ENCODE measurements around the gene TDG. TPM values are rescaled to one million over a fixed set of nuclear protein-coding genes. Genes with fewer than 3 reads are reported as not detected.
"Not testable (repeated sequence)": the region's sequence is repeated elsewhere in the genome, so short reads cannot be mapped to it uniquely, and the experiment has no call there.

Gene TDG
- total RNA-seq, 2 donors from 2014 or later: 10.2 to 13.7 TPM

DNA sequence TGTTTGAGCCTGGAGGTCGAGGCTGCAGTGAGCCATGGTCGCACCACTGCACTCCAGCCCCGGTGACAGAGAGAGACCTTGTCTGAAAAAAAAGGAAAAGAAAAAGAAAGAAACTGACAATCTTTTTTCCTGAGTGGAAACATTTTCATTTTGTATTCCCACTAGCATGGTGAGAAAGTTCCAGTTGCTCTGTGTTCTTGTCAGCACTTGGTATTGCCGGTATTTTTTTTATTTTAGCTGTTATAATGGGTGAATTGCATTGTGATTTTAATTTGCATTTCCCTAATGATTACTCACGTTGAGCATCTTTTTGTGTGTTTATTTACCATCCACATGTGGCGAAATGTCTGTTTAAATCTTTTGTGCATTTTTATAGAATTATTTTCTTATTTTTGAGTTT lies 58.7 kb downstream of the TDG start:
- no peak for DNase-seq (ENCODE audit: low spot score)
- no peaks in the 10 kb centered on the region for H3K36me3 ChIP-seq
- H3K27me3 ChIP-seq: no peaks in the 10 kb centered on the region
- H3K4me1 ChIP-seq: peaks cover 0 to 6% of the 10 kb centered on the region in 2 donors
- no peak overlapping the region for H3K4me3 ChIP-seq
- H3K9me3 ChIP-seq: peaks cover 0 to 4% of the 10 kb centered on the region in 2 donors
- TF ChIP-seq, protein P1, sequence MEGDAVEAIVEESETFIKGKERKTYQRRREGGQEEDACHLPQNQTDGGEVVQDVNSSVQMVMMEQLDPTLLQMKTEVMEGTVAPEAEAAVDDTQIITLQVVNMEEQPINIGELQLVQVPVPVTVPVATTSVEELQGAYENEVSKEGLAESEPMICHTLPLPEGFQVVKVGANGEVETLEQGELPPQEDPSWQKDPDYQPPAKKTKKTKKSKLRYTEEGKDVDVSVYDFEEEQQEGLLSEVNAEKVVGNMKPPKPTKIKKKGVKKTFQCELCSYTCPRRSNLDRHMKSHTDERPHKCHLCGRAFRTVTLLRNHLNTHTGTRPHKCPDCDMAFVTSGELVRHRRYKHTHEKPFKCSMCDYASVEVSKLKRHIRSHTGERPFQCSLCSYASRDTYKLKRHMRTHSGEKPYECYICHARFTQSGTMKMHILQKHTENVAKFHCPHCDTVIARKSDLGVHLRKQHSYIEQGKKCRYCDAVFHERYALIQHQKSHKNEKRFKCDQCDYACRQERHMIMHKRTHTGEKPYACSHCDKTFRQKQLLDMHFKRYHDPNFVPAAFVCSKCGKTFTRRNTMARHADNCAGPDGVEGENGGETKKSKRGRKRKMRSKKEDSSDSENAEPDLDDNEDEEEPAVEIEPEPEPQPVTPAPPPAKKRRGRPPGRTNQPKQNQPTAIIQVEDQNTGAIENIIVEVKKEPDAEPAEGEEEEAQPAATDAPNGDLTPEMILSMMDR (IDR thresholded peaks at IDR 0.05): no peak
- no peak overlapping the region for H3K27ac ChIP-seq

DNA sequence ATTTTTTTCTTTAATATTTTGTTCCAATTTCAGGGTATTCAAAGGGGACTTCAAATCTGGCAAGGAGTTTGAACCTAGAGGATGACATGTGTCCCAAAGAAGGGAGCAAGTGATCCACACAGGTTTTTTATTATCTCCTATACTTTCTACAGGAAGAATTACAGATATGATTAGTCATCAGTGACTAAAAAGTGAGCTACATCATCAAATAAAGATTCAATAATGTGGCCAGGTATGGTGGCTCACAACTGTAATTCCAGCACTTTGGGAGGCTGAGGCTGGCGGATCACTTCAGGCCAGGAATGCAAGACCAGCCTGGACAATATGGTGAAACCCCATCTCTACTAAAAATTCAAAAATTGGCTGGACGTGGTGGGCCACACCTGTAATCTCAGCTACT lies 60.1 kb downstream of the TDG start:
- no peak overlapping the region for H3K27ac ChIP-seq
- no peak overlapping the region for H3K4me3 ChIP-seq
- H3K4me1 ChIP-seq: peaks cover 0 to 6% of the 10 kb centered on the region in 2 donors
- no peak for DNase-seq (ENCODE audit: low spot score)
- TF ChIP-seq, protein P1 (IDR thresholded peaks at IDR 0.05): no peak
- H3K9me3 ChIP-seq: peaks cover 0 to 4% of the 10 kb centered on the region in 2 donors
- H3K36me3 ChIP-seq: no peaks in the 10 kb centered on the region
- no peaks in the 10 kb centered on the region for H3K27me3 ChIP-seq

DNA sequence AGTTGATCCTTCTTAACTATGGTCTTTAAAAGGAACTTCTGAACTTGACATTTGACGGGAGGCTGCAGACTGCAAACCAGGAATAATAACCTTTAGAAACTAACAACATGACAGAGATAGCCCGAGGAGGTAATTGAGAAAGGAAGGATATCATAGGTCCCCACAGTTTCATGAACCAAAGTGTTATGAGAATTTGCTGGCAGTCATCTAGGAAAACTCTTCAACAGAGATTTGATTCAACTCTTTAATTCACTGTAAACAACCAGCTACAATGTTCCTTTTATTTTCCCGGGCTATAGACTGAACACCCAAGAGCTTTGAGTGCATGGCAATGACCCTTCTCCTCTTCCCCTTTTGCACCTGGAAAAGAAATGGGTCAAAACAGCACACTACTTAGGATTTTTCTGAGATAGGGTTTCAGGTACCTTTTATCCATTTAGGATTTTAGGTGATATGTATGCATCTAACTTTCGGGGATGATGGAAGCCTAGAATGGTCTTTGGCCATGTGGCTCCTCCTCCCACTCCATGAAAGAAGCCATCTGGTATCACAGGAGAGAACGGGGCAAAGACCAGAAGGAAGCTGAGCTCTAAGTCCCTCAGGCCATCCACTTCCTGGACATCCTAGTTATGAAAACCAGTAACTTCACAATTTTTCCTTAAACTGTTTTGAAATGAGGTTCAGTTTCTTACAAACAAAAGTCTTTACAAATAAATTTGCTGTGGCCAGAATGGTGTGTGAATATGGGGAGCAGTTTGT lies 61.3 kb downstream of the TDG start:
- TF ChIP-seq, protein P1 (IDR thresholded peaks at IDR 0.05): no peak
- H3K27me3 ChIP-seq: no peaks in the 10 kb centered on the region
- no peak for DNase-seq (ENCODE audit: low spot score)
- no peak overlapping the region for H3K4me3 ChIP-seq
- H3K36me3 ChIP-seq: no peaks in the 10 kb centered on the region
- no peak overlapping the region for H3K27ac ChIP-seq
- H3K4me1 ChIP-seq: peaks cover 0 to 6% of the 10 kb centered on the region in 2 donors
- peaks cover 0 to 4% of the 10 kb centered on the region in 2 donors for H3K9me3 ChIP-seq

DNA sequence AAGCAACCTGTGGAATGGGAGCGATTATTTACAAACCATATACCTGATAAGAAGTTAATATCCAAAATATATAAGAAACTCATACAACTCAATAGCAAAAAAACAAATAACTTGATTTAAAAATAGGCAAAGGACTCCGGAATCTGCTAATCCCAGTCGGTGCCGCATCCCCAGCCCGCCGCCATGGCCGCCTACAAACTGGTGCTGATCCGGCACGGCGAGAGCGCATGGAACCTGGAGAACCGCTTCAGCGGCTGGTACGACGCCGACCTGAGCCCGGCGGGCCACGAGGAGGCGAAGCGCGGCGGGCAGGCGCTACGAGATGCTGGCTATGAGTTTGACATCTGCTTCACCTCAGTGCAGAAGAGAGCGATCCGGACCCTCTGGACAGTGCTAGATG lies 64.9 kb downstream of the TDG start:
- H3K4me1 ChIP-seq; H3K4me3 ChIP-seq; H3K27me3 ChIP-seq; H3K36me3 ChIP-seq; DNase-seq (ENCODE audit: low spot score); H3K9me3 ChIP-seq; H3K27ac ChIP-seq: not testable (repeated sequence)

DNA sequence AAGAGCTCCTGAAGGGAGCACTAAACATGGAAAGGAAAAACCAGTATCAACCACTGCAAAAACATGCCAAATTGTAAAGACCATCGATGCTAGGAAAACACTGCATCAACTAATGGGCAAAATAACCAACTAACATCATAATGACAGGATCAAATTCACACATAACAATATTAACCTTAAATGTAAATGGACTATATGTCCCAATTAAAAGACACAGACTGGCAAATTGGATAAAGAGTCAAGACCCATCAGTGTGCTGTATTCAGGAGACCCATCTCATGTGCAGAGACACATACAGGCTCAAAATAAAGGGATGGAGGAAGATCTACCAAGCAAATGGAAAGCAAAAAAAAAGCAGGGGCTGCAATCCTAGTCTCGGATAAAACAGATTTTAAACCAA lies 70.5 kb downstream of the TDG start:
- not testable (repeated sequence) for H3K4me3 ChIP-seq; H3K4me1 ChIP-seq; H3K27ac ChIP-seq; DNase-seq (ENCODE audit: low spot score); H3K9me3 ChIP-seq; H3K36me3 ChIP-seq; H3K27me3 ChIP-seq

Other genes starting within 250 kb of the TDG start
- gene NT5DC3, start 124.6 kb upstream of the TDG start, total RNA-seq: 1 to 10 TPM; 2.3 to 2.4 TPM
- gene HSP90B1, start 35.5 kb upstream of the TDG start, total RNA-seq: 100 to 1,000 TPM; 245 to 272 TPM
- gene GLT8D2, start 84.3 kb downstream of the TDG start, total RNA-seq: 1 to 10 TPM; 5.6 to 9.9 TPM
- gene HCFC2, start 98.7 kb downstream of the TDG start, total RNA-seq: 1 to 10 TPM; 6.4 to 8.1 TPM
- gene NFYB, start 172.3 kb downstream of the TDG start, total RNA-seq: 10 to 100 TPM; 24.0 to 29.0 TPM
- gene TXNRD1, start 249.9 kb downstream of the TDG start, total RNA-seq: 100 to 1,000 TPM; 191 to 286 TPM

Measured in right atrium auricular region (tissue), 2 donors.